D721Med (cell line): ENCODE measurements around the gene SSH2.

ENCODE experiments used
- DNase-seq: peaks from one replicate; pipeline ENCODE4 v3.0.0; 2011; ENCODE audit warnings: low spot score; ENCODE audit not compliant: insufficient read length
- FAIRE-seq: peaks from 2 replicates; lab custom pipeline; 2011; peaks lifted over from hg19 to GRCh38; lab: Jason Lieb, UNC
- TF ChIP-seq, protein P1 (sequence below): IDR thresholded peaks from 2 replicates; pipeline ENCODE4 v1.5.1; 2012; ENCODE audit warnings: mild to moderate bottlenecking, control low read depth; ENCODE audit not compliant: insufficient read depth; ENCODE audit errors: missing control alignments

SSH2 gene

DNA sequence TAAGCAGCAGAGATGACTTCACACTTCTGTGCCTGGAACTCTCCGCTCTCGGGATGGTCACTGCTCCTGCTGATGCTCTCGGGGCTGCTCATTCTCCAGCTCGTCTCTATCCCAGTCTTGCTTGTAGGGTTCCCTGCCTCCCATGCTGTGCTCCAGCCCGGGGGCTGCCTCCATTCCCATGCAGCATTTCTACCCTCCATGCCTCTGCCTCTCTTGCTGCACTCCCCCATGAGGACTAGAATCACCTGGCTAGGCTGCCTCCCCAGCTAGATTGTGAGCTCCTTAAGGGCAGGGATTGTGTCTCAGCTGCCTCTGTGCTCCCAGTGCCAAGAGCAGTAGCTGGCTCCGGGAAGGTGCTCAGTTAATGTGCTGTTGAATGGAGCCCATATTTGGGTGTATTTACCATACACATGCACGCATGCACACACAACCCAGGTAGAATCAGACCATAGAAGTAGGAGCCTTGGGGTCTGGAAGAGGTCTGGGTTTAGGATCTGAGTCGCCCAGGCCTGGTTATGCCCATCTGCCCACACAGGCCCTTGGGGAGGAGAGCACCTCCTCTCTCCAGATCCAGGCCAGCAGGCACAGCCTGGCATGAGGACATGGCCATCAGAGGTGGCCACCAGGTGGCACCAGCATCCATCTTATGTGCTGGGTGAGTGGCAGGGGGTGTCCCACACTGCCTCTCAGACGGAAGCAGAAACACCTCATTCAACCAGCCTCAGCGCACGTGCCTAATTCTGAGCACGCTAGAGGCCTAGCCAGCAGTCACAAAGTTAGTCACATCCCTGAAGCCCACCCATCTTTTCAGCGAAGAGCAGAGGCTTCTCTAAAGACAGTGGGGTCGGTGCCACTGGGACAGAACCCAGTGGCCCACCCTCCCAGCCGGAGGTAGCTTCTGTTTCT, 349.9 kb downstream of the SSH2 start:
- TF ChIP-seq, protein P1, sequence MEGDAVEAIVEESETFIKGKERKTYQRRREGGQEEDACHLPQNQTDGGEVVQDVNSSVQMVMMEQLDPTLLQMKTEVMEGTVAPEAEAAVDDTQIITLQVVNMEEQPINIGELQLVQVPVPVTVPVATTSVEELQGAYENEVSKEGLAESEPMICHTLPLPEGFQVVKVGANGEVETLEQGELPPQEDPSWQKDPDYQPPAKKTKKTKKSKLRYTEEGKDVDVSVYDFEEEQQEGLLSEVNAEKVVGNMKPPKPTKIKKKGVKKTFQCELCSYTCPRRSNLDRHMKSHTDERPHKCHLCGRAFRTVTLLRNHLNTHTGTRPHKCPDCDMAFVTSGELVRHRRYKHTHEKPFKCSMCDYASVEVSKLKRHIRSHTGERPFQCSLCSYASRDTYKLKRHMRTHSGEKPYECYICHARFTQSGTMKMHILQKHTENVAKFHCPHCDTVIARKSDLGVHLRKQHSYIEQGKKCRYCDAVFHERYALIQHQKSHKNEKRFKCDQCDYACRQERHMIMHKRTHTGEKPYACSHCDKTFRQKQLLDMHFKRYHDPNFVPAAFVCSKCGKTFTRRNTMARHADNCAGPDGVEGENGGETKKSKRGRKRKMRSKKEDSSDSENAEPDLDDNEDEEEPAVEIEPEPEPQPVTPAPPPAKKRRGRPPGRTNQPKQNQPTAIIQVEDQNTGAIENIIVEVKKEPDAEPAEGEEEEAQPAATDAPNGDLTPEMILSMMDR: peak; percentile 98
- peak; percentile 93 for DNase-seq
- FAIRE-seq: no peak

DNA sequence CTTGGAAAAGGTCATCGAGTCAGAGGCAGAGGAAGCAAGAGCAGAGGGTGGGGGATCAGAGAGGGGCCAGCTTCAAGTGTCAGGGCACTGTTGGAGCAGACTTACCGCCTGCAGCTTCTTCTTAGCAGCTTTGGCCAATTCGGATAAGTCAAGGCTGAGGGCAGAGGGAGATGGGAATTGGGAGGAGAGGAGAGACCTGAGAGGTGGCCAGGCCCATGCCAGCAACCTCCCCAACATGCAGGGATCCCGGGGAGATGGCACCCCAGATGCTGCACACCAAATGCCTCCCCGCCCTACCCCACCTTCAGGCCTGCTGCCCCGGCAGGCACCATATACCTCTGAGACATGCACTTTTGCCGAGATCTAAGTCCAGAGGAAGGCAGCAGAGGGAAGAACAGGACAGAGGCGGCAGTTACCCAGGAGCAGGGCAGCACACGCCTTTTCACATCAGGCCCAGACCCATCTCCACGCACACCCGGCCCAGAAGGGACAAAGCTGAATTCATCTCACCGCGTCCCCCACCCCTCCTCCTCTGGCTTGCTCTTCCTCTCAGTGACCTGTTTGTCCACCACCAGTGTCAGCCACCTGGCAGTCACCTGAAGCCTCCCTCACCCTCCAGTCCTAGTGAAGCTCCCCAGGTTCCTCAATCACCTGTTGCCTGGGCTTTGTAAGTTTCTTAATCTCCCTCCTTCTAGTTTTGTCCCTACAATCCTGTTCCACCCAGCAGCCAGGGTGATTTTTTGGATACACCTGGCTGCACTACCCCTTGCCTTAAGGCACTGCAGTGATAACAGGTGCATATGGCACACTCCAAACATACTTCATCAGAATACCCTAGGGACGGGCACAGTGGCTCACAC, 351.2 kb downstream of the SSH2 start:
- no peak for DNase-seq
- TF ChIP-seq, protein P1: no peak
- FAIRE-seq: no peak

DNA sequence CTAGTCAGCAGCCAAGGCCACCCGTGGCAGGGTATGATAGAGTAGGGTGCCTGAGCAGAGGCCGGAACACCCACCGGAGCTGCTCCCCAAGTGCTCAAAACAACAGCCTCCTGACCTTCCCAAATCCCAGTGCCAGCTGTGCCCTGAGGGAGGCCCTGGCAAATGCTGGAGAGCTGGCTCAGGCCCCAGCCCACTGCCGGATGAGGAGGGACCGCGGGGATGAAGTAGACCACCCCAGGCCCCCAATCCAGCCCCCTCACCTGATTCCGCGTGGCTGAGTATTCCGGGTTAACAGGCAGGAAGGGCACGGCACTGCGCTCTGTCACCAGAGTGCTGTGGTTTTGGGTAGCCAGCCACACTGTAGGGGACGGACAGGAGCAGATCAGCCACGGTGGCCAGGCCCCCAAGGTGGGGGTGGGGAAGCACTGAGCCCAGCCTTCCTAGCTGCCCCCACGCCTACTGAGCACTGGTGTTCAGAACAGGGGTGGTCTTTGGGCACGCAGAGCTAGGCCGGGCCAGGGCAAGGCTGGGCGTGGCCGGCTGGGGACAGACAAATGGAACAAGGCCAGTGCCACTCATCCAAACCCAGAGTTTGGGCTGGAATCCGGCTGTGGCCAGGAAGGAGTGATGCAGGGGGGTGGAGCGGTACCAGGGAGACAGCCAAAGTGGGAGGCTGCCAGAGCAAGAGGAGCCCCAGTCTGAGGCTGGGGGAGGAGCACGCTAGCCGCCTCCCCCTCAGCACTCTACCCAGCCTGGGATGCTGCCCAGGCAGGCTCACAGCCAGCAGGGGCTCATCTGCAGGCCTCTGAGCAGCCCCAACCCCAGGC, 352.4 kb downstream of the SSH2 start:
- DNase-seq (no peak), FAIRE-seq (no peak)
- TF ChIP-seq, protein P1: no peak

DNA sequence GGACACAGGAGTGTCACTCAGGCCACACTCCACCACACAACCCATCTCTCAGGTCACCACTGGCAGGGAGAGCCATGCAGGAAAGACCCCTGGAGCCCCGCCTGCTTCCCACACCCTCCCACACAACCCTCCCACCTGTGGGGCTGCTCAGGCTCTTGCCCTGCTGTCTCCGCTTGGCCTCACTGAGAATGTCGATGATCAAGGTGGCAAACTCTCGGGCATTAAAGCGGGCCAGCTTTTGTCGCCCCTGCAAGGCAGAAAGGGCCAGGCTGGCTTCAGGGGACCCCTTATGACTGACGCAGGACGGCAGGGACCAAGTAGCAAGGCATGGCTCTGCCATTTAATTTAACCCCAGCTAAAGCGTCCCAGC, 353.0 kb downstream of the SSH2 start:
- TF ChIP-seq, protein P1: no peak
- no peak for FAIRE-seq
- DNase-seq: no peak

DNA sequence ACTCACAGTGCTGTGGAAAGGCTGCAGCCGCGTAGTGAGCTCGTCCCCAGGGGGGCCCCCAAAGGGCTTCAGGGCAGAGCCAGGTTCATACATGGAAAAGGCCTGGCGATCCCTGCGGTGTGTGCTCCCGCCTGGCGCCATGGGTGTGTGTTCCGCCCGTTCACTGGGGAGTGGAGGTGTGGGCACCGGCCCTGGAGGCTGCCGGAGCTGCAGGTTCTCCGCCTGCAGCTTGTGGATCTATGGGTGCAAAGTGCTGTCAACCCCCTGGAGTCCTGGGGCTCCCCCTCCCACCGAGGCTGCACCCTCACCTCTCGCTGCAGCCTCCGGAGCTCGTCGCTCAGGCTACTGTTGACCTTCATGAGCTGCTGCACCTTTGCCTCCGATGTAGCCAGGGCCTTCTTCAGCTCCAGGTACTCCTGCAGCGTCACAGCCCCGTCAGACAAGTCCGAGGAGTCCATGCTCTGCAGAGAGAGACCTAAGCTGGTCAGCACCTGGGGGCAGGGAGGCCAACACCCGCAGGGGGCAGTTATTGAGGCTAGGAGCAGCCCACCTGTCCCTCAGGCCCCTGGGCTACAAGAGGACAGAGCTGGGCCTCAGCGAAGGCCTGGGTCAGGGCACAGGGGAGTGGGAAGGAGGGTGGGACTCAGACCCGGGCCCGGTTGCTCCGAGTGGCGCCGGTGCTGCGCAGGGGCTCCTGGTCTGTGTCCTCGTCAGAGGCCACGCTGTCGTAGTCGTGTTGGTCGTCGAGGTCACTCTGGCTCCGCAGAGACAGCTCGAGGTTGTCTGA, 353.6 kb downstream of the SSH2 start:
- DNase-seq: no peak
- TF ChIP-seq, protein P1: no peak
- FAIRE-seq: no peak
